ENCODE measurements around the gene BCAS3.

GRCh38 chr17:61063528-61063927 is 385.9 kb downstream of the BCAS3 start:
- TF ChIP-seq CTCF (IDR thresholded peaks at IDR 0.05): no peak
- TF ChIP-seq POLR2A (IDR thresholded peaks at IDR 0.05): no peak

Measured in heart left ventricle (tissue), 13 donors.